GM21723 (cell line): ENCODE results near the gene ABTB2.
"Not testable (repeated sequence)": the region's sequence is repeated elsewhere in the genome, so short reads cannot be mapped to it uniquely, and the experiment has no call there.

Source experiments
- ATAC-seq: cut with Tn5 transposase; IDR thresholded peaks from one replicate; pipeline ENCODE4 v1.9.1; 2021; ENCODE audit warnings: mild to moderate bottlenecking, moderate library complexity; ENCODE audit not compliant: unreplicated experiment

Gene ABTB2

DNA sequence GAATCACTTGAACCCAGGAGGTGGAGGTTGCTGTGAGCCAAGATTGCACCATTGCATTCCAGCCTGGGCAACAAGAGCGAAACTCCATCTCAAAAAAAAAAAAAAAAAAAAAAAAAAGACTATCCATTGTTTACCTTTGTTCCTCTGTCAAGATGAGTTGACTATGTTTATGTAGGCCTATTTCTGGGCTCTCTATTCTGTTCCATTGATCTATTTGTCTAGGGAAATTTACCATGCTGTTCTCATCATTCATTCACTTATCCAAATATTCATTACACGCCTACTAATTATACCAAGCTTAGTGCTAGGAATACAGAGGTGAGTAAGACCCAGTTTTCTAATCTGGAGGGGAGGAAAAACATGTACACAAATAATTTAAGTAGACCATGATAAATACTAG lies 139.1 kb downstream of the ABTB2 start:
- ATAC-seq = not testable (repeated sequence)

GRCh38 chr11:34218067-34218466 lies 139.7 kb downstream of the ABTB2 start:
- ATAC-seq = no peak

GRCh38 chr11:34216706-34217105 lies 141.1 kb downstream of the ABTB2 start:
- ATAC-seq = no peak

GRCh38 chr11:34215806-34216453 lies 141.9 kb downstream of the ABTB2 start:
- no peak for ATAC-seq

GRCh38 chr11:34214961-34215805 lies 142.6 kb downstream of the ABTB2 start:
- ATAC-seq = no peak

DNA sequence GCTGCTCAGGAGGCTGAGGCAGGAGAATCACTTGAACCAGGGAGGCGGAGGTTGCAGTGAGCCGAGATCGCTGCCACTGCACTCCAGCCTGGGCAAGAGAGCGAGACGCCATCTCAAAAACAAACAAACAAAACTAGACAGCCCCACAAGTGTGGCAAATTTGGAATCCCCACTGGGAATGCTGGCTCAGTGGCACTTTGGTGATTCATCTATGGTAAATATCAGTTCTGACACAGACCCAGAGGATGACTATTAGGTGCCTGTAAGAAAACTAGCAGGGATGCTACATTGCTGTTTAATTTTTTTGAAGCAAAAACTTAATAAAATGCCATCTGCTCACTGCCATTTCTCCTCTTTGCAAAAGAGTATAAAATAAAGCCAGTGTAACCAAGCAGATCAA lies 144.4 kb downstream of the ABTB2 start:
- ATAC-seq = no peak

GRCh38 chr11:34212566-34212965 lies 145.2 kb downstream of the ABTB2 start:
- no peak for ATAC-seq

- ATAC-seq = no peak
Measured at GRCh38 chr11:34209809-34210208, 148.0 kb downstream of the ABTB2 start.

DNA sequence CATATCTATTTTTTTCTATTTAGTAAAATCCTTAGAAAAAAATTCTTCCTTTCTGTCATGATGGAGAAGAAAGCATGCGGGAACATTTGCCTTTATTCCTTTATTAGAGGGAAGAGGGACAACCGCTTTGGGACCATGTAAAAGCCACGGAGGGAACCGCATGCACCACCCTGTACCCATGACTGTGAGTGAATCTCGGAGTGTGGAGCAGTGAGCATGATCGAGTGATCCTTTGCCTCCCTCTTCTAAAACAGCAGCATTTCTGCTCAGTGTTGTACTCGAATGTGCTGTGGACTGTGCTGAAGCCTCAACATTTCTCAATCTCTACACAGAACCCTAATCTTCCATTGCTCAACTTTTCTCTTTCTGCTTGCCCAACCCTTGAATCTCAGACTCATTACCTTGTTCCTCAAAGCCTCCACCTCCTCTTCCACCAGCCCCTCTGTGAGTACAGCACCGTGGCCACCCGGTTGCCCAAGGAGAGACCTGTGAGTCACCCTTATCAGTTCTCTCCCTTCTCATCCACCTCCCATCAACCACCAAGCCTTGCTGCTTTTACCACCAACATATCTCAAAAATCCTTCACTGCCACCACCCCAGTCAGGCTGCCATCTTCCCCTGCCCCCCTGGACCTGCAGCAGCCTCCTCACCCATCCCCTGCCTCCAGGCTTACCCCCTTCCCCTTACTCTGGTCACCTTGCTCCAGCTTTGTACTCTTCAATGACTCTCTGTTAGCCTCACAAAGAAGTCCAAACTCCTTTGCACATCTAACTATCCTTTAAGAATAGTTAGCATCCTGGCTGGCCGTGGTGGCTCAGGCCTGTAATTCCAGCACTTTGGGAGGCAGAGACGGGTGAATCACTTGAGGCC lies 149.3 kb downstream of the ABTB2 start:
- ATAC-seq = no peak

- no peak for ATAC-seq
Measured at GRCh38 chr11:34207487-34208180, 150.2 kb downstream of the ABTB2 start.

DNA sequence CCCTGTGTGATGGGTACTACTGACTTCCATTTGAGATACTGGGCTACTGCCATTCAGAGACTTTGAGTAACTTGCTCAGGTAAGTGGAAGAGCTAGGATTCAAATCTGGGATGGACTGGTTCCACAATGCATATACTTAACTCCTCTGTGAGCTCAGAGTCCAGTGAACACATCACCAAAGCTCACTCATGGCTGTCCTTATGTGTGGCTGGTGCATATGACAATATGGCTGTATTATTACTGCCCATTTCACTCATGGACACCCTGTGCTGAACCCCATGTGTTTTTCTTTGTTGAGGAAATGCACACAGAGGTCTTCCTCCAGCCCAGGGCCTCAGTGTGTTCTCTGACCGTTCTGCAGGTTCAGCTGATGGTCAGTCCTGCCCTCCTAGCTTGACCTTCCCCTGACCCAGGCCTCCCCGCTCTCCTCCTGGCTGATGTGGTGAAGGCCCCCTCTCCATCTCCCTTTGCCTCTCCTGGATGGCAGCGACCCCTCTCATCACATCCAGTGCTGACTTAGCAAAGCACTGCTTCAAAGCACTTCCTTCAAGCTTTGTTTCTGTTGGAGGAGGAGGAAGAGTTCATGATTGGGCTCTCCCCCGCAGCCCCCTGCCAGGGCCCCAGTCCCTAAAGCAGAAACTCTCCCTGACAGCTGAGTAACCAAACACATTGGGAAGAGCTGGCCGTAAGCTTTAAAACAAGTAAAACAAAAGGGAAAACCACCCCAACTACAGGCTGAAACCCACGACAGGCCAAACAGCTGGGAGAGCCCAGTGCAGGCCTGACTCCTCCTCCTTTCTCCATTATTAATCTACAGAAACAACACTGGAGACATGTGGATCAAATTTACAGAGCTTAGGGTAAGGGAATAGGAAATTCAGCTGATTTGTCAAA lies 151.2 kb downstream of the ABTB2 start:
- no peak for ATAC-seq

DNA sequence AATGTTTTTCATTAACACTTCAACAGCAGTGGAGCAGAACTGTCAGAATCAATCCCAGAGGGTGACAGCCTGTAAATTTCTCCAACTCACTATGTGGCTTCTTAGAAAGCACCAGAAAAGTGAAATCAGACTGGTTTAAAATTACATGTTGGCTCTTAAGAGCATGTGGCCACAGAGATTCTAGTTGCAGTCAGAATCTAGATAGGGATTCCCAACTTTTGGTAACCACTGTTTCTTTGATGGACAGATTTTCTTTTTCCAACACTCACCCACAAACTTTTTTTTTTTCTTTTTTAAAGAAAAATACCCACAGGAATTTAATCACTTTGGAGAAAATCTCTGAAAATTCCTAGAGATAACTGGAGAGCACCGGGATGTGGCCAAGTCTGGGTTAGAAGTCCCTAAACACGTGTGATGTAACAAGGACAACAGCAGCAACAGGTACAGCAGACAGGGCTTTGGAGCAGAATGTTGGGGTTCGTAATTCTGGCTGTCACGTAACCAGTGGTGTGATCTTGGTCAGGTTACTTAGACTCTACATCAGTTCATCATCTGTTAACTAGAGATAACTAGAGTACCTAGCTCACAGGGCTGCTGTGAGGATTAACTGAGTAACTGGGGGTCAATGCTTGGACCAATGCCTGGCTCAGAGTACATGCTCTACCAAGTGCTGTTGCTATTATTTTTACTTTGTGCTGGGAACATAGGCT lies 152.3 kb downstream of the ABTB2 start:
- ATAC-seq = no peak

- ATAC-seq = no peak
Measured at GRCh38 chr11:34204396-34205279, 153.2 kb downstream of the ABTB2 start.

GRCh38 chr11:34203377-34203871 lies 154.4 kb downstream of the ABTB2 start:
- no peak for ATAC-seq

DNA sequence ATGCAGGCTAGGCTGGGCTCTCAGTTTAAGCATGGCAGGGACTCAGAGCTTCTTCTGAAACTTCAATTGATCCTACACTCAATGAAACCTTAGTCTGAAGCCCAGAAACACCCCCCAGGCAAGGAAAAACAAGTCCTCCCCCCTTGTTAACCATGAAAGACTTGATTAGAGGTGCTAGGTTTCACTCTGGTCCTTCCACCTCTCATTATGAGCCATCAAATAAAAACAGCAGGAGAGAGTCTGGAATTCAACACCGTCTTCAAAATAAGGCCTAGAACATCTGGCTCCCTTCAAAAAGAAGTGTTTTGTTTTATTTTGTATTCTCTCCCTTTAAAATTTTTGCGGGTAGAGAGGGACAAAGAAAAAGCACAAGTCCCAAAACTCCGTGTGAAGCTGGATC lies 156.7 kb downstream of the ABTB2 start:
- no peak for ATAC-seq

GRCh38 chr11:34199525-34199924 lies 158.3 kb downstream of the ABTB2 start:
- ATAC-seq = no peak

- no peak for ATAC-seq
Measured at GRCh38 chr11:34198523-34198922, 159.3 kb downstream of the ABTB2 start.

DNA sequence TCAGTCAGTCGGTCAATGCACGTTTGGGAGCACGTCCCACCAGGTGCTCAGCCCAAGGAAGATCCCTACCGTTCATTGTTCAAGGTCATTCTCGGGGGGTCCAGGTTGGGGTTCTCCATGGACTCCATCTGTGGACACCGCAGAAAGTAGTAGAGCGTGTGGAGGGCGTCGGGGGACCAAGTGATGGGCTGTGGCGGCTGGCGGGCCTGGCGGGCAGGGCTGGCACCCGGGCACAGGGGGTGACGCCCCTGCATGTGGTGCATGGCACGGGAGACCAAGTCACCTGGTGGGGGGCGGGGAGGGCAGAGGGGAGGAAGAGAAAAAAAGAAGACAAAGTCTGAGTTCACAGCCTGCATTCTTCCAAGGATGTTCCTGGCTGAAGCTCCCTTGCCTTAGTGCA lies 160.6 kb downstream of the ABTB2 start:
- ATAC-seq = no peak
